C4-2B (cell line): ENCODE measurements around the gene H1-8.

Experiments used
- CTCF ChIP-seq: fragments of 450-650 bp; conservative IDR thresholded peaks from 2 replicates; pipeline ENCODE4 v1.5.1; 2017; ENCODE audit warnings: mild to moderate bottlenecking
- ZFX ChIP-seq: fragments of 450-650 bp; IDR thresholded peaks from 2 replicates; pipeline ENCODE4 v1.6.1; 2017

GRCh38 chr3:129575997-129576384, 33.0 kb downstream of the H1-8 start:
- TF ChIP-seq ZFX (no peak), CTCF (no peak)
